Ishikawa (cell line): Measurements from ENCODE around the gene CHPT1.

Experiments used
- CEBPB ChIP-seq: IDR thresholded peaks from 2 replicates; pipeline ENCODE4 v1.6.1; 2012
- CREB1 ChIP-seq: IDR thresholded peaks from 2 replicates; pipeline ENCODE4 v1.6.1; 2012; ENCODE audit warnings: low read depth
- EGR1 ChIP-seq: IDR thresholded peaks from 2 replicates; pipeline ENCODE4 v1.6.1; 2012
- EP300 ChIP-seq: IDR thresholded peaks from 2 replicates; pipeline ENCODE4 v1.6.1; 2012; ENCODE audit warnings: borderline replicate concordance
- FOXM1 ChIP-seq: IDR thresholded peaks from 2 replicates; pipeline ENCODE4 v1.6.1; 2012; ENCODE audit warnings: low read depth, borderline replicate concordance
- MAX ChIP-seq: IDR thresholded peaks from 2 replicates; pipeline ENCODE4 v1.6.1; 2012
- NFIC ChIP-seq: IDR thresholded peaks from 2 replicates; pipeline ENCODE4 v1.6.1; 2012
- RAD21 ChIP-seq: IDR thresholded peaks from 2 replicates; pipeline ENCODE4 v1.6.1; 2012; ENCODE audit warnings: low read depth
- TAF1 ChIP-seq: IDR thresholded peaks from 2 replicates; pipeline ENCODE4 v1.6.1; 2012; ENCODE audit warnings: low read depth, mild to moderate bottlenecking
- TCF12 ChIP-seq: IDR thresholded peaks from 2 replicates; pipeline ENCODE4 v1.6.1; 2012; ENCODE audit warnings: low read depth
- TEAD4 ChIP-seq: IDR thresholded peaks from 2 replicates; pipeline ENCODE4 v1.6.1; 2012
- USF1 ChIP-seq: IDR thresholded peaks from 2 replicates; pipeline ENCODE4 v1.6.1; 2012
- YY1 ChIP-seq: IDR thresholded peaks from 2 replicates; pipeline ENCODE4 v1.6.1; 2012; ENCODE audit warnings: low read depth
- ZBTB7A ChIP-seq: IDR thresholded peaks from 2 replicates; pipeline ENCODE4 v1.6.1; 2012; ENCODE audit warnings: low read depth
- TF ChIP-seq, protein P1 (sequence below): IDR thresholded peaks from 2 replicates; pipeline ENCODE4 v1.6.1; 2012; ENCODE audit warnings: low read depth, mild to moderate bottlenecking

The CHPT1 gene

GRCh38 chr12:101664992-101665391 lies 32.4 kb upstream of the CHPT1 start:
- TF ChIP-seq EGR1, result no peak
- TF ChIP-seq TCF12, result no peak
- no peak for TF ChIP-seq FOXM1
- TF ChIP-seq TAF1, result no peak
- TF ChIP-seq TEAD4, result no peak
- no peak for TF ChIP-seq MAX
- TF ChIP-seq USF1, result no peak
- TF ChIP-seq EP300, result no peak
- TF ChIP-seq CREB1, result no peak
- TF ChIP-seq, protein P1, sequence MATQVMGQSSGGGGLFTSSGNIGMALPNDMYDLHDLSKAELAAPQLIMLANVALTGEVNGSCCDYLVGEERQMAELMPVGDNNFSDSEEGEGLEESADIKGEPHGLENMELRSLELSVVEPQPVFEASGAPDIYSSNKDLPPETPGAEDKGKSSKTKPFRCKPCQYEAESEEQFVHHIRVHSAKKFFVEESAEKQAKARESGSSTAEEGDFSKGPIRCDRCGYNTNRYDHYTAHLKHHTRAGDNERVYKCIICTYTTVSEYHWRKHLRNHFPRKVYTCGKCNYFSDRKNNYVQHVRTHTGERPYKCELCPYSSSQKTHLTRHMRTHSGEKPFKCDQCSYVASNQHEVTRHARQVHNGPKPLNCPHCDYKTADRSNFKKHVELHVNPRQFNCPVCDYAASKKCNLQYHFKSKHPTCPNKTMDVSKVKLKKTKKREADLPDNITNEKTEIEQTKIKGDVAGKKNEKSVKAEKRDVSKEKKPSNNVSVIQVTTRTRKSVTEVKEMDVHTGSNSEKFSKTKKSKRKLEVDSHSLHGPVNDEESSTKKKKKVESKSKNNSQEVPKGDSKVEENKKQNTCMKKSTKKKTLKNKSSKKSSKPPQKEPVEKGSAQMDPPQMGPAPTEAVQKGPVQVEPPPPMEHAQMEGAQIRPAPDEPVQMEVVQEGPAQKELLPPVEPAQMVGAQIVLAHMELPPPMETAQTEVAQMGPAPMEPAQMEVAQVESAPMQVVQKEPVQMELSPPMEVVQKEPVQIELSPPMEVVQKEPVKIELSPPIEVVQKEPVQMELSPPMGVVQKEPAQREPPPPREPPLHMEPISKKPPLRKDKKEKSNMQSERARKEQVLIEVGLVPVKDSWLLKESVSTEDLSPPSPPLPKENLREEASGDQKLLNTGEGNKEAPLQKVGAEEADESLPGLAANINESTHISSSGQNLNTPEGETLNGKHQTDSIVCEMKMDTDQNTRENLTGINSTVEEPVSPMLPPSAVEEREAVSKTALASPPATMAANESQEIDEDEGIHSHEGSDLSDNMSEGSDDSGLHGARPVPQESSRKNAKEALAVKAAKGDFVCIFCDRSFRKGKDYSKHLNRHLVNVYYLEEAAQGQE, result no peak
- no peak for TF ChIP-seq ZBTB7A

GRCh38 chr12:101666052-101666728 lies 31.2 kb upstream of the CHPT1 start:
- TF ChIP-seq EP300, result no peak
- TF ChIP-seq CREB1, result no peak
- TF ChIP-seq TAF1, result no peak
- no peak for TF ChIP-seq USF1
- no peak for TF ChIP-seq FOXM1
- TF ChIP-seq TEAD4, result no peak
- TF ChIP-seq, protein P1, result no peak
- no peak for TF ChIP-seq RAD21
- TF ChIP-seq EGR1, result no peak
- no peak for TF ChIP-seq MAX
- TF ChIP-seq CEBPB, result no peak
- no peak for TF ChIP-seq YY1
- no peak for TF ChIP-seq ZBTB7A
- no peak for TF ChIP-seq TCF12
- no peak for TF ChIP-seq NFIC

DNA sequence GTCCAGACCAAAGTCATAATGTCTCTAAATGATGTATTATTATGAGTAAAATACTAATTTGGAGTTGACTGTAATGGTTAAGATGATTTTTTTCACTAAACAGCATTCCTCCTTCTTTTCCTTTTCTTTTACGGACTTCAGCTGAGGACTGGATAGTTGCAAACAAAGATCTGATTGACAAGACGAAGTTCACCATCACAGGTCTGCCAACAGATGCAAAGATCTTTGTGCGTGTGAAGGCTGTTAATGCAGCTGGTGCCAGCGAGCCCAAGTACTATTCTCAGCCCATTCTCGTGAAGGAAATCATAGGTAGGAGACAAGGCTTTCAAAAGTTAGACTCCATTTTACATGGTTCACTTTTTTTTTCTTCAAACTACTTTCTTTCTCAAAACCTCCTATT lies 29.8 kb upstream of the CHPT1 start:
- TF ChIP-seq FOXM1 (no peak), CREB1 (no peak), TCF12 (no peak), CEBPB (no peak), MAX (no peak), YY1 (no peak)
- TF ChIP-seq, protein P1, result no peak

DNA sequence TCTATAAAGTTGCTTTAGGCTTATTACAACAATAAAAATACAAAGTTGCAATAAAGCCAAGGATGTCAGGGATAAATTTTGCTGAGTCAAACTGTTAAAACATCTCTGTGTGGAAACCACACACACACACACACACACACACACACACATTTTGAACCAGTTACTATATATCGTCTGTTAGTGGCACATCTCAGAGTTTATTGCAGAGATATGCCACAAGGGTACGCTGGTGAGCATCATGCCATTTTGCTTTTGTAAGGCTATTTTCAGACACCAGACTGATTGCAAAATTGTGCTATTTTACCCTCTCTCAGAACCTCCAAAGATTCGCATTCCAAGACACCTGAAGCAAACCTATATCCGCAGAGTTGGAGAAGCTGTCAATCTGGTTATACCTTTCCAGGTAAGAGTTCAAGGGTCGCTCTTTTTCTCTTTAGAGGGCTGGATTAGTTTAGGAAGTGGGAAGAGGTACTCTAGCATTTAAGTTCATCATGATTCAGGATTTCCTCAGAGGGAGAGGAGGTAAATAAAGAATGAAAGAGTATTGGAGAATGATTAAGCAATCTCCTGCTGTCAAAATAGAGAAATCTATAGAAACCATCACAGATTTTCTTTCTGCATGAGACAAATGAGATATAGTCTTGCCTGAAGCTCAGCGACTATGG lies 27.3 kb upstream of the CHPT1 start:
- TF ChIP-seq RAD21 (peak; percentile 37; the same call in 1 of the 2 replicates), CEBPB (peak; percentile 5; the same call in 1 of the 2 replicates), NFIC (no peak), FOXM1 (no peak), TEAD4 (no peak)
